Stimulated activated CD4-positive, alpha-beta T cell treated with anti-CD3 and anti-CD28 coated beads, TNF-alpha, amount 100 ng/mL, for 24 hours (primary cell): ENCODE data around the gene TRAPPC2.
"Not testable (repeated sequence)": the region's sequence is repeated elsewhere in the genome, so short reads cannot be mapped to it uniquely, and the experiment has no call there.

Source experiments
- DNase-seq, 3 experiments: peaks; one replicate each; pipeline ENCODE4 v3.0.0-alpha.2; 2020; ENCODE audit warnings: low read depth in 3 of 3

TRAPPC2 gene

GRCh38 chrX:13747836-13748235 lies 13.4 kb upstream of the TRAPPC2 start:
- no peak for DNase-seq

GRCh38 chrX:13742397-13743176 lies 8.2 kb upstream of the TRAPPC2 start:
- DNase-seq = peak in 2 of 3 experiments; percentile 29 to 30

DNA sequence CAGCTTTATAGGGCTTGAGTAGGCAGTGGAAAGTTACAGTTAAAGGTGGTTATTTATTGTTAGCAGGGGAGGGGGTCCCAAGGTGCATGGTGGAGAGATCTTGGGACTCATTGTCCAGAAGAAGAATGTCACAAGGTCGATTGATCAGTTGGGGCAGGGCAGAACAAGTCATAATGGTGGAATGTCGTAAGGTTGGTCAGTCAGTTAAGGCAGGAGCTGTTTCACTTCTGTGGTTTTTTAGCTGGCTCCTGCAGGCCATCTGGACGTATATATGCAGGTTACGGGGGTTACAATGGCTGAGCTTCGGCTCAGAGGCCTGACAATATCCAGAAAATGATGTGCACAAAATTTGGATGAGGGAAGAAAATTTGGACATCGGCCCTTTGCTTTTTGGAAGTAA lies 7.3 kb upstream of the TRAPPC2 start:
- no peak for DNase-seq

DNA sequence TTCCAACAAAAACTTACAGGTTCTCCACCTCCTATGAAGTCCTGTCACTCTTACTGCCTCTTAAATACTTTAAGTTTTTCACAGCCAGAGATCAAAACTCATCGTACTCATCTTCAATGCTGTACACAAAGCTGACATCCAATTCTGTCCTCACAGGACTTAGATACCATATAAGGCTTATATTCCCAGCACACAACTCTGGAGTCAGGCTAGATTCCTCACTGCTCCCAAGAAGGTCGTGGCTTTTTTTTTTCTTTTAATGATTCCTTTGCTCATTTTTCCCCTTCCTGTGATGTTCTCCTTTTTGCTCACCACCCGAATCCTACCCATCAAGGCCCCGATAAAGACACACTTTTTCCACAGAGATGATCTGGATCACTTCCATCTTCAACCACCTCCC lies 914 bp downstream of the TRAPPC2 start:
- no peak for DNase-seq

GRCh38 chrX:13732246-13733067 lies 2.0 kb downstream of the TRAPPC2 start:
- DNase-seq = no peak

- not testable (repeated sequence) for DNase-seq
These were observed 3.9 kb downstream of the TRAPPC2 start for GRCh38 chrX:13730523-13730922.

- DNase-seq = not testable (repeated sequence)
These were observed 7.8 kb downstream of the TRAPPC2 start for GRCh38 chrX:13726583-13726982.

DNA sequence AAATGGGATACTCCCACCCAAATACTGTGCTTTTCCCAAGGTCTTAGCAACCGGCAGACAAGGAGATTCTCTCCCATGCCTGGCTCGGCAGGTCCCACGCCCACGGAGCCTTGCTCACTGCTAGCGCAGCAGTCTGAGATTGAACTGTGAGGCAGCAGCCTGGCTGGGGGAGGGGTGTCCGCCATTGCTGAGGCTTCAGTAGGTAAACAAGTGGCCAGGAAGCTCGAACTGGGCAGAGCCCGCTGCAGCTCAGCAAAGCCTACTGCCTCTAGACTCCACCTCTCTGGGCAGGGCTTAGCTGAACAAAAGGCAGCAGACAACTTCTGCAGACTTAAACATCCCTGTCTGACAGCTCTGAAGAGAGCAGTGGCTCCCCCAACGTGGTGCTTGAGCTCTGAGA lies 9.5 kb downstream of the TRAPPC2 start:
- peak in 1 of 3 experiments; percentile 32 for DNase-seq

DNA sequence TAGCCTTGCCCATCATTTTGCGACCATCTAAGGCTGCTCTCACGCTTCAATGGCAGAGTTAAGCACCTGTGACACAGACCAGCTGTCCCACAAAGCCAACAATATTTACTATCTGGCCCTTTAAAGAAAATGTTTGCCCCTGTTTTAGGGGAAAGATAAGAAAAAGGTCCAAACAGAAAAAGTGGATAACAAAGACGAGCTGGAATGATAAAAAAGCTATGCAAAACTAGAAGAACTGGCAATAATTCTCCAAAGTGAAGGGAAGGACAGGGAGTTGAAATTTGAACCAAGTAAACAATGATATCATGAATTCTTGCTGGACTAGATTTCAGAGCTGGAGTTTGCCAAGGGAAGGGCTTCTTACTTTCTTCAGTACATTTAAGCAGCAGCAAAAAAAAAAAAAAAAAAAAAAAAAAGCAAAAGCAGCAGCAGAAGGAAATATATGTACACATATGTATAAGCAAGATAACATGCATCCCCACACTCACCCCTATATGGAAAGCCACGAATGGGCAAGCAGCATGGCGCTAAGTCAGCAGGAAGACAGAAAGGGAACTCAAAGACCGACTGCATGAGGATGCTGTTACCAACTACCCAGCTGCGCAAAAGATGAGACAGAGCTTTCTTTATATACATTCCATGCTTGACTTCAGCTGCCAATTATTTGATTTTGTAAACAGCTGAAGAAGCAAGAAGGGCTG lies 12.5 kb downstream of the TRAPPC2 start:
- no peak for DNase-seq

- no peak for DNase-seq
These were observed 13.0 kb downstream of the TRAPPC2 start for GRCh38 chrX:13721371-13721770.

- DNase-seq = no peak
These were observed 15.1 kb downstream of the TRAPPC2 start for GRCh38 chrX:13719192-13719856.

DNA sequence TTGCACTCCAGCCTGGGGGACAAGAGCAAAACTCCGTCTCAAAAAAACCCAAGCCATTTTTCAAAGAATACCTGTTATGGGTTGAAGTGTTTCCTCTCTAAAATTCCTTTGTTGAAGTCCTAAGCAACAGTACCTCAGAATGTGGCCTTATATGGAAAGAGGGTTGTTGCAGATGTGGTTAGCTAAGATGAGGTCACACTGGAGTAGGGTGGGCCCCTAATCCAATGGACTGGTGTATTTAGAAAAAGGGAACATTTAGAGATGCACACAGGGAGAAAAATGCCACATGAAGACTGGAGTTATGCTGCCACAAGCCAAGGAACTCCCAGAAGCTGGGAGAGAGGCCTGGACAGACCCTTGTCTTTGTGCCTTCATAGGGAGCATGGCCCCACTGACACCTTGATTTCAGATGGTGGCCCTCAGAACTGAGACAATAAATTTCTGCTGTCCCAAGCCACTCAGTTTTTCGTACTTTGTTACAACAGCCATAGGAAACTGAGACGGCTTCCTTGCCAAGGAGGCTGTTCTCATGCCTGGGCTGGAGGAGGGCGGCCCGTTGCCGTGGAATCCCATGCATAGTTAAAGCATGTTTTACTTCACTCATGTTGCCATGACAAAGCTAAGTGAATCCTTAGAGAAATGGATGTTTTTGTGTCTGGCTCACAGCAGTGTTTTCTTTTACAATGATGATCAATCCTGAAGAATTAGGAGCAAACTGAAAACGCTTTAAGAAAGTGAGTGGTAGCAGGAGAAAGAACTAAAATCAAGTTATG lies 16.5 kb downstream of the TRAPPC2 start:
- DNase-seq = no peak

- DNase-seq = no peak
These were observed 17.5 kb downstream of the TRAPPC2 start for GRCh38 chrX:13716905-13717304.

DNA sequence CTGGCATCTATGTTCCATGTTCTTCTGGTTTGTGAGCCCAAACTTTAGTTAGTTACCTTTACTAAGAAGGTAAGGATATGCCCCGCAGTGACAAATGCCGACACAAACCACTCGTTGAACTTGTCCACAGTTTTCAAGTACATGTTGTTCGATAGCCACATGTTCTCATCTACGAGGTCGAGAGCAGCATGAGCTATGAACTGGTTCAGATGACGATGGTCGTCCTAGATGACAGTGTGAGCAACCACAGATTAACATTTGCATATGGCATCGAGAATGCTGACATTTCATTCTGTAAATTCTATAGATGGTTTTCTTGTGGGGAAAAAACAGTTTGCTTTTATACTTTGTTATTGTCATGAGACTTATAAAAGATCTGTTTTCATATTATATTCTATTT lies 18.0 kb downstream of the TRAPPC2 start:
- no peak for DNase-seq

GRCh38 chrX:13711141-13711540 lies 23.3 kb downstream of the TRAPPC2 start:
- no peak for DNase-seq

DNA sequence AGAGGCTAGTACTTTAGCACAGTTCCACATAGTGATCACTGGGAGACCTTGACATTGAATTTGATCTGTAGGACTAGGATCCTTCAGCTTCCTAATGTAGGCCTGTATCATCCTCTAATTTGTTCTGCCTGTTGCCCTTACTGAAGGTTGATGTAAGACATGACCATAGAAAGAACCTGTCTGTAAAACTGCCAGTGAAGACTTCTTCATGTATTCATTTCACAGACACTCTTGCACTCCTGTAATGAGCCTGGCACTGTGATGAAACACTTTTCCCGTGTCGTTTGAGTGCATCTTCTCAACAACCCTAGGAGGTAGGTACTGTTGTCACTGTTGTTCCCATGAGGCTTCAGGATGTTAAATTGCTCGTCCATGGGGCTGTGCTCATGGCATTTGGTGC lies 30.8 kb downstream of the TRAPPC2 start:
- DNase-seq = no peak

DNA sequence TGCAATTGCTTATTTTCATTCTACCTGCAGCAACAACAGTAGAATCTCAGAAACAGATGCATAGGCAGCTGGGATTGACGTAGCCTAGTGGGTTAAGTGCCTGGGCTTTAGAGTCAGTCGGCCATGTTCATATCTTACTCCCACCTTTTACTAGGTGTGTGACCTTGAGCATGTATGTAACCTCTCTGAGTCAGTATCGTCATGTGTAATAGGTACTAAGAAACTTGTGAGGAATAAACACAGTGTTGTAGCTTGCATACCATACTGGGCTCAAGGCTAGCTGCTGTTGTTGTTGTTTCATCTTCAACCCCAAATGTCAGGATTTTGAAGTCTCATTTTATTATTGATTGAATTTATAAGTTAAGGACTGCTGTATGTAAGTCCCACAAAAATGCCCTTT lies 31.3 kb downstream of the TRAPPC2 start:
- no peak for DNase-seq

DNA sequence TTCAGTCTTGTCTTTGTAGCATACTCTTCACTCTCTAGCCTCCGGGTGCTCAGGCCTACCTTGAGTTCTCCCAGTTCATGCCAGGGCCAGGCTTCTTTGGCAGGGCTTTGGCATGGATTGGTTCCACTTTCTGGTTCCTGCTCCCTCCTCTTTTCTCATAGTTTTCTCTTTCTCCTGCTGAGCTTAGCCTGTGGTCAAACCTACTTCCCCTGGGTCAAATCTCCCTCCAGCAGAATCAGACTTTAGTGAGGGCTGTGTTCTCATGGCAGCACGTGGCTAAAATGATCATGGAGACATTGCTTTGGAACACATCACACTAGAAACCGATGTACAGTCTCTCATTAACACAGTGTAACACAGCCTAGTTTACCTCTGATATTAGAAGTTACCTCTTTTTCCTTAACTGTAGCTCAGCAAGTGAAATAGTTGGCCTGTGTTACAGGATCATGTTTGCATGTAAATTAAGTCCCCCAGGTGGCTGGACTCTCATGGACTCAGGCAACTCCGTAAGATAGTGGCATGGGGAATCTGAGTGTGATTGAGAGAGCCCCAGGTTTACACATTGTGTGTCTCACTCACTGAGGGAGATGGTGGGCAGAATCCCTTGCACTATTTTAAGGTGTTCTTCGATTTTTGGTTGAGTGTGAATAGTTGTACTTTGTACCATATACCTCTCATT lies 32.2 kb downstream of the TRAPPC2 start:
- DNase-seq = no peak

GRCh38 chrX:13700380-13700779 lies 34.0 kb downstream of the TRAPPC2 start:
- no peak for DNase-seq

DNA sequence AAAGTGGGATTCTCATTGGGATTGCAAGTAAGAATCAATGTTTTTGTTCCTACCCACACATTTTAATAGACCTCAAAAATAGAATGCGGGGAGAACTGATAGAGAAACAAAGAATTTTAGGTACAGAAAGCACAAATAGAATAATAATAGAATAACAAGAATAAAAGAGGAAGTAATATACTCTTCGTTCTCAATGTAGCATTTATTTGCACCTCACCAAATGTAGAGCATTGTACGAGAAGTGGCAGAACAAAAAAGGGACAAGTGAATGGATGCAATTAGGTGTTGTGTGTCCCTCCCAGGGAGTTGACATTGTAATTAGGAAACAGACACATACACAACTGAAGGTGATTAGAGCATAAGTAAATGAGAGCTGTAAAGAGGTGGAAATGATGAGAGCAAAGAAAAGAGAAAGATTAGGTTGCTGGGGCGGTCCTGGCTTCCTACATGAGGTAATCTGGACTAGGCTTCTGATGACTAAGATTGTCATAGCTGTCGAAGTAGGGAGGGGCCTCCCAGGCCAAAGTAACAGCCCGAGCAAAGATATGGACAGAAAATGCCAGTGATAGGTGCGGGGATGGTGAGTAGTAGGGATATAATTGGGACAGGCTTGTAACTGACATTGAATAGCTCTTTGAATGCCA lies 35.1 kb downstream of the TRAPPC2 start:
- no peak for DNase-seq
